ENCODE data around the gene POMGNT1.
"Not testable (repeated sequence)": the region's sequence is repeated elsewhere in the genome, so short reads cannot be mapped to it uniquely, and the experiment has no call there.

Gene POMGNT1

GRCh38 chr1:46197964-46198811, at the start of gene POMGNT1:
Gene POMGNT1, minus strand, starts transcription at chr1:46198434. Its CDS starts 613 bp downstream, at chr1:46197821.
- peak; percentile 84 for DNase-seq (ENCODE audit: low spot score)

DNA sequence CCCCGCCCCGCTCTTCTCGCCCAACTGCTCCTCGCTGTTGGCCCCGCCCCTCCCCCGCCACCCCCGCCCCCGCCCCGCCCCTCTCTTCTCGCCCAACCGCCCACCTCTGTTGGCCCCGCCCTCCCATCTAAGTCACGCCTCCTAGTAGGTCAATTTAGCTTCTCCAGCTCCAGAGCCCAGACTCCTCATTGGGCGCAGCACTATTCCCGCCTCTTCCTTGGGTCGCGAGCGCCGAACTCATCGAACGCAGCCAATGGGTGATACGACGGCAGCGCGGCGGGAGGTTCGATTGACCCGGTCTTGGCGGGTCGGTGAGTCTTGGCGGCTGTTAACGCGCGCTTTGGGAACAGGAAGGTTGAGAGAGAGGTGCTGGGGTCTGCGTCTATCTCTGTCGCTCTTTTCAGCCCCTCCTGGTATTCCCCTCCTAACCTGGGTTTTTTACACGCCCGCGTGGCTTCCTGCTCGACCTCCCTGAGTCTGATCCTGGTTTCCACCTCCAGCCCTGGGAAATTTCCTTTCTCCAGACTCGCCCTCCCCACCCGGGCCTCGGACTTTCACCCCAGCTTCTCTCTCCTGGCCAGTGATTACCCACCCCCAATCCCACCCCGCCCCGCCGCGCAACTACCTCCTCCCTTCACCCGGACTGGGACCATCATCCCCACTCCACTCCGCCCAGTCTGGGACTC, 49.3 kb upstream of the POMGNT1 start, which contains the start of gene RAD54L:
Gene RAD54L, plus strand, starts transcription at position 328 of the 686 bp plus-strand sequence. CDS start 643 bp downstream, outside the sequence.
- DNase-seq (ENCODE audit: low spot score) = peak; percentile 99

DNA sequence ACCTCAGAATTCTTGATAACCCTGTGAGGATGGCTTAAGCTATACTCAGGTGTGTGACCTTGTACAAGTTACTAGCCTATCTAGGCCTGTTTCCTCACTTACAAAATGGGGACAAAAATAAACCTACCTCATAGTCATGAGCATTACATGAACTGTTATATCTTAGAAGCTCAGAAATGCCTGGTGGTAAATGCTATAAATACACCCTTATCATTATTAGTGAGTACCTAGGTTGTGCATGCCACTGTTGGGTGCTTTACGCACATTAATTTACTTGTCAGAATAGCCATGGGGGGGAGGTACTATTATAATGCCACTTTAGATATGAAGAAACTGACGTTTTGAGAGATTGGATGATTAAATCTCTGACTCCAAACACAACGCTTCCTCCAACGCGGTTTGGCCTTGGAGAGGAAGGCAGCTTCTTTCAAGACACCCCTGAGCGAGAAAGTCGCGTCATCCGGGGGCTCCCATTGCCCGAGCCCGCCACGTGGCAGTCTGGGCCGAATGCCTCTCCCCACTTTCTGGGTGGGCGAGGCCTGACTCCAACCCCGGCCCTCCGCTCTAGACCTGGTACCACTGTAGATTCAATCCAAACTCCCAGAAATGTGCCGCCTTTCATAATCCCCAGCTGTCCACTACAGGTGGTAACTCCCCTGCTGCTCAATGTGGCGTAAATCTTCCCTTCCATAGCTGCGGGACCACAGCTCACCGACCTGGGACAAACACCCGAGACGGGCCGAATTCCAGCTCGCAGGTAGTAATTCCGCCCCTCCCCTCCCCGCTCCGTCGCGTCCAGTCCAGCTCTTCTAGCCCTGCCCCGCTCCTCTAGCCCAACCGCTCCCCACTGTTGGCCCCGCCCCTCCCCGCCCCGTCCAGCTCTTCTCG, 48.6 kb upstream of the POMGNT1 start:
- no peak for DNase-seq (ENCODE audit: low spot score)

- DNase-seq (ENCODE audit: low spot score) = not testable (repeated sequence)
These were observed 47.9 kb upstream of the POMGNT1 start for GRCh38 chr1:46246136-46246535.

DNA sequence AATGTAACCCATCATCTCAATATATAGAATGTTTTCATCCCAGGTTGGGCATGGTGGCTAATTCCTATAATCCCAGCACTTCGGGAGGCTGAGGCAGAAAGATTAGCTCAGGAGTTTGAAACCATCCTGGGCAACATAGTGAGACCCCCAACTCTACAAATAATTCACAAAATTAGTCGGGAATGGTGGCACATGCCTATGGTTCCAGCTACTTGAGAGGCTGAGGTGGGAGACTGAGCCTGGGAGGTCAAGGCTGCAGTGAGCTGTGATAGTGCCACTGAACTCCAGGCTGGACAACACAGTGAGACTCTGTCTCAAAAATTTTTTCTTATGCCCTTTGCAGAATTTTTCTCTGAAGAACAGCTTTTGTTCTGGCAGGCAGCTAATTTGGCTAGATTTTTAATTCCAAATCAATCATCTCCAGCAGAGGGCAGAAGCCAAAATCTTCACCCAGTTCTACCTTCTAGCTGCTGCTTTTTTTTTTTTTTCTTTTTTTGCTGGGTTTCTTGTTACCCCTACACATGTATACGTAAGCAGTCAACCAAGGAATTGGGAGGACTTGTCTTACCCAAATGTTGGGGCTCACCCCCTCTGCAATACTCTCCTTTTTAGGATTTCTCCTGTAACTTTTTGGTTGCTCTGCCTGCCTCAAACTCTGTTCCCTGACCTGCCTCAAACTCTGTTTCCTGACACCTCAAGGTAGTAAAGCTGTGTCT, 46.6 kb upstream of the POMGNT1 start:
- no peak for DNase-seq (ENCODE audit: low spot score)

GRCh38 chr1:46243831-46244230, 45.6 kb upstream of the POMGNT1 start:
- not testable (repeated sequence) for DNase-seq (ENCODE audit: low spot score)

- no peak for DNase-seq (ENCODE audit: low spot score)
These were observed 44.7 kb upstream of the POMGNT1 start for GRCh38 chr1:46242918-46243317.

GRCh38 chr1:46241733-46242132, 43.5 kb upstream of the POMGNT1 start:
- not testable (repeated sequence) for DNase-seq (ENCODE audit: low spot score)

DNA sequence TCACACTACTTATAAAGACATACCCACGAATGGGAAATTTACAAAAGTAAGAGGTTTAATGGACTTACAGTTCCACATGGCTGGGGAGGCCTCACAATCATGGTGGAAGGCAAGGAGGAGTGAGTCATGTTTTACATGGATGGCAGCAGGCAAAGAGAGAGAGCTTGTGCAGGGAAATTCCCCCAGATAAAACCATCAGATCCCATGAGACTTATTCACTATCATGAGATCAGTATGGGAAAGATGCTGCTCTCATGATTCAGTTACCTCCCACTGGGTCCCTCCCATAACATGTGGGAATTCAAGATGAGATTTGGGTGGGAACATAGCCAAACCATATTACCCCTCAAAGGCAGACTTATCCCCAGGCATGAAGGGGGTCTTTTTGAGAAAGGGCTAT, 40.6 kb upstream of the POMGNT1 start:
- DNase-seq (ENCODE audit: low spot score) = peak; percentile 92

- DNase-seq (ENCODE audit: low spot score) = no peak
These were observed 38.6 kb upstream of the POMGNT1 start for GRCh38 chr1:46236882-46237281.

- DNase-seq (ENCODE audit: low spot score) = not testable (repeated sequence)
These were observed 33.0 kb upstream of the POMGNT1 start for GRCh38 chr1:46231231-46231630.

GRCh38 chr1:46224966-46225365, 26.7 kb upstream of the POMGNT1 start:
- DNase-seq (ENCODE audit: low spot score) = no peak

DNA sequence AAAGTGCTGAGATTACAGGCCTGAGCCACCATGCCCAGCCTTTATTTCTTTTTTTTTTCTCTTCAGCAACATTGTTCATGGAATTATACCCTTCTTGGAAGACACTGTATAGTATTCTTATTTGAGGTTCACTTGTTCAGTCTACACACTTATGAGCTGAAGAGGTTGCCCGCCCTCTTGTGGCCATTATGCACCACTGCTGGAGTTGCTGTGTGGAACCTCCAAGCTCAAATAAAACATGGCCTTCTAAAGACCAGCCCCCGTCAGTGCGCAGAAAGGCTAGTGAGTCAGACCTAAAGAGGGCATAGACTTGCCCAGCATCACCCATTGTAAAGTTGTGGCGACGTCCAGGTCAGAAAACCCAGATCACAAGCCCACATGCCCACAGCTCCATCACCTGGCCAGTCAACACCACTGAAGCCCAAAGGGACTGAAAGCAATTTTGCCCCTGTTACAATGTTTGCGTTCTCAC, 25.3 kb upstream of the POMGNT1 start:
- peak; percentile 94 for DNase-seq (ENCODE audit: low spot score)

DNA sequence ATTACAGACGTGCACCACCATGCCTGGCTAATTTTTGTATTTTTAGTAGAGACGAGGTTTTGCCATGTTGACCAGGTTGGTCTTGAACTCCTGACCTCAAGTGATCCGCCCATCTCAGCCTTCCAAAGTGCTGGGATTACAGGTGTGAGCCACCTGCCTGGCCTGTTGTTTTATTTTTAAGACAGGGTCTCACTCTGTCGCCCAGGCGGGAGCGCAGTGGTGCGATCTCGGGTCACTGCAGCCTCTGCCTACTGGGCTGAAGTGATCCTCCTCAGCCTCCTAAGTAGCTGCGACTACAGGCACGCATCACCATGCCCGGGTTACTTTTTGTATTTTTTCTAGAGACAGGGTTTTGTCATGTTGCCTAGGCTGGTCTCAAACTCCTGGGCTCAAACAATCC, 24.8 kb upstream of the POMGNT1 start:
- not testable (repeated sequence) for DNase-seq (ENCODE audit: low spot score)

DNA sequence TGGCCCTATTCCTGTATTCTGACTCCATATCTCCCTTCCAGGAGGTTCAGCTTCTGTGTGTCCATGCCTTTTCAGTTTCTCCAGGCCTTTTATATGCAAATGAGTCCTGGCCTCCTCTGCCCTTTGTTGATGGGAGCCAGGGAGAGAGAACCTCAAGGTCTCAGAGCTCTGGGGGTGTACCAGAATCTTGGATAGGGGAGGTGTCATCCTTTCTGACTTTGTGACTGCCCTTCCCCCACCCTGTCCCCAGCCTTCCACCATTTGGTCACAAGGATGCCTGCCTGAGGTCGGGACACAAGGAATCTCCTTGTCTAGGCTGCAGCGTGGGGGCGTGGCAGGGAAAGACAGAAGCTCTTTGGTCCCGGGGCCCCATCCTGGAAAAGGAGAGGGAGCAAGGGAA, 23.5 kb upstream of the POMGNT1 start:
- DNase-seq (ENCODE audit: low spot score) = no peak

DNA sequence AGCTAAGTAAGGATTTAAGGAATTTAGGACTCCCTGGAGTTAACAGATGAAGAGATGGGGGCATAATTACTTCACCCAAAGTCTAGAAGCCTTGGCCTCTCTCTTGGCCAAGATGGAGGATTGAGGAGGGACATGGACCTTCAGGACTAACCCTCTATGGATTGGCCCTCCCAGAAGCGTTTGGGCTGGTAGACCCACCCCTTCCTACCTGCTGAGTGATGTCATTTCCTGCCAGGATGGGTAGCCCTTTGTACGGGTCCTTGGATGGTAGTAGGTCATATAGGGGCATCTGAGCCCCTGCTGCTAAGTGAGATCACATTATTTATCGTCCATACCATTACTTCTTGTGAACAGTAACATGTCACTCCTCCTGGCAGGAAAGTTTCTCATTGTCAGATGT, 22.6 kb upstream of the POMGNT1 start:
- no peak for DNase-seq (ENCODE audit: low spot score)

GRCh38 chr1:46219551-46220520, 21.6 kb upstream of the POMGNT1 start:
- no peak for DNase-seq (ENCODE audit: low spot score)

GRCh38 chr1:46218443-46218842, 20.2 kb upstream of the POMGNT1 start:
- DNase-seq (ENCODE audit: low spot score) = no peak

- DNase-seq (ENCODE audit: low spot score) = no peak
These were observed 17.3 kb upstream of the POMGNT1 start for GRCh38 chr1:46215504-46215903.

DNA sequence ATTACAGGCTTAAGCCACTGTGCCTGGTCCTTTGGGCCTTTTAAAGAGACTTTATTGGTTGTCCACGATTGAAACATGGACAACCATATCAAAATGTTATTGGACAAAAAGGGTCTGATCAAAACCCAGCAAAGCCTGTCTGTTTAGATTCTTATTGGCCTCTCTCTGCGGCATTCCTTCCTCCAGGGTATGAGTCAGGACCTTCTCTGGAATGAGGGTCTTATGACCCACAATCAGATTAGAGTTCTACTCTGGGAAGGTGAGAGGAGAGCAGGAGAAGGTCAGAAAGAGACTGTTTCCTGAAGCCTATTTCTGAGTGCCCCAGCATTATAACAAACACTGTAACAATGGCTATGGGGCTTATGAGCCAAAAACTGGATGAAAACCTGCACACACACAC, 12.8 kb upstream of the POMGNT1 start:
- no peak for DNase-seq (ENCODE audit: low spot score)

Measured in kidney tubule cell (primary cell).